GM10248 (cell line): ENCODE measurements around the gene FOXJ2.
"Not testable (repeated sequence)": the region's sequence is repeated elsewhere in the genome, so short reads cannot be mapped to it uniquely, and the experiment has no call there.

ENCODE experiments used
- CTCF ChIA-PET: fragments of 300-600 bp; sonication (Branson Sonifier 250); formaldehyde crosslinking; extraction: SDS; loops from one replicate; lab custom pipeline; 2021; ENCODE audit warnings: antibody characterized with exemption; lab: Yijun Ruan, JAX
- POLR2A ChIA-PET: fragments of 350-650 bp; sonication (Branson Sonifier 250); formaldehyde crosslinking; extraction: SDS; loops from one replicate; lab custom pipeline; 2020; ENCODE audit warnings: antibody characterized with exemption; lab: Yijun Ruan, JAX
- DNase-seq: peaks from one replicate; pipeline ENCODE4 v3.0.0; 2012; ENCODE audit errors: extremely low spot score
- TF ChIP-seq, protein P1 (sequence below): IDR thresholded peaks from 2 replicates; pipeline ENCODE4 v1.5.1; 2012; ENCODE audit warnings: mild to moderate bottlenecking, low read depth; ENCODE audit errors: extremely low read depth, missing control alignments, control extremely low read depth

The FOXJ2 gene

GRCh38 chr12:8064131-8064530 is 31.6 kb downstream of the FOXJ2 start:
- ChIA-PET CTCF (no interaction called here), POLR2A (no interaction called here)
- no peak for DNase-seq
- TF ChIP-seq, protein P1, sequence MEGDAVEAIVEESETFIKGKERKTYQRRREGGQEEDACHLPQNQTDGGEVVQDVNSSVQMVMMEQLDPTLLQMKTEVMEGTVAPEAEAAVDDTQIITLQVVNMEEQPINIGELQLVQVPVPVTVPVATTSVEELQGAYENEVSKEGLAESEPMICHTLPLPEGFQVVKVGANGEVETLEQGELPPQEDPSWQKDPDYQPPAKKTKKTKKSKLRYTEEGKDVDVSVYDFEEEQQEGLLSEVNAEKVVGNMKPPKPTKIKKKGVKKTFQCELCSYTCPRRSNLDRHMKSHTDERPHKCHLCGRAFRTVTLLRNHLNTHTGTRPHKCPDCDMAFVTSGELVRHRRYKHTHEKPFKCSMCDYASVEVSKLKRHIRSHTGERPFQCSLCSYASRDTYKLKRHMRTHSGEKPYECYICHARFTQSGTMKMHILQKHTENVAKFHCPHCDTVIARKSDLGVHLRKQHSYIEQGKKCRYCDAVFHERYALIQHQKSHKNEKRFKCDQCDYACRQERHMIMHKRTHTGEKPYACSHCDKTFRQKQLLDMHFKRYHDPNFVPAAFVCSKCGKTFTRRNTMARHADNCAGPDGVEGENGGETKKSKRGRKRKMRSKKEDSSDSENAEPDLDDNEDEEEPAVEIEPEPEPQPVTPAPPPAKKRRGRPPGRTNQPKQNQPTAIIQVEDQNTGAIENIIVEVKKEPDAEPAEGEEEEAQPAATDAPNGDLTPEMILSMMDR: no peak

GRCh38 chr12:8065991-8066594 is 33.6 kb downstream of the FOXJ2 start, which contains the start of gene C3AR1:
C3AR1 (minus strand) TSS chr12:8066359; CDS start chr12:8060185, 6,174 bp downstream.
- DNase-seq: peak; percentile 57
- CTCF ChIA-PET: interaction anchor here (0.9 to 1.5 kb wide), 5 partner anchors 11 to 165 kb away, joined by 4 to 7 read pairs (median 5); no protein-coding TSS in a partner anchor
- TF ChIP-seq, protein P1: no peak
- POLR2A ChIA-PET: no interaction called here

DNA sequence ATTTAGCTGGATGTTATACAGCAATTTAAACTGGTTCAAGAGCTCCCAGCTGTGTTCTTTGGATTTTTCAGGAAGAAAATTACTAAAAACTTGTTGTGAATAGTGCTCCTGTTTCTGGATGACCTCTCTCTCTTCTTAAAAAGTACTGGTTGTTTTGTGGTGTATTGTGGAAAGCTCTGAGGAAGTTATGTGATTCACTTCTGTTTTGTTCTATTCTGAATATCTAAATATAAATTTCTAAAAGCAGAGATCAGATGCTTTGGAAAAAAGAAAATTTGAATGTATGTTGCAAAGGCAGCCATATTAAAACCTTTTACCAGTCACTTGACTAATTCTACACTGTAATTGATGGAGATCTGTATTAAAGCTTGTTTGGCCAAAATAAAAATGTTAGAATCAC is 37.1 kb downstream of the FOXJ2 start:
- no peak for DNase-seq
- TF ChIP-seq, protein P1: no peak
- CTCF ChIA-PET: interaction anchor here (1.0 to 2.0 kb wide), 3 partner anchors 9 to 24 kb away, joined by 3 to 7 read pairs (median 3); no protein-coding TSS in a partner anchor
- POLR2A ChIA-PET: no interaction called here

DNA sequence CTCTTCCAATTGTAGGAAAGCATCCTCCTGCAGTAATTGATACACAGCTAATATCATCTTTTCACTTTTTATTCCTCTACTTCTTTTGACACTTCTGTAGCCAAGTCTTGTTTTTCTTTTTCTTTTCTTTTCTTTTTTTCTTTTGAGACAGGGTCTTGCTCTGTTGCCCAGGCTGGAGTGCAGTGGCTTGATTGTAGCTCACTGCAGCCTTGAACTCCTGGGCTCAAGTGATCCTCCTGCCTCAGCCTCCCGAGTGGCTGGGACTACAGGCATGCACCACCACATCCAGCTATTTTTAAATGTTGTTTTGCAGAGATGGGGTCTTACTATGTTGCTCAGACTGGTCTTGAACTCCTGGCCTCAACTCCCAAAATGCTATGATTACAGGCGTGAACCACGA is 39.3 kb downstream of the FOXJ2 start:
- CTCF ChIA-PET: interaction anchor here (1.1 kb wide), 2 partner anchors 25 to 38 kb away, joined by 3 to 4 read pairs; no protein-coding TSS in a partner anchor
- DNase-seq, POLR2A ChIA-PET: not testable (repeated sequence)

DNA sequence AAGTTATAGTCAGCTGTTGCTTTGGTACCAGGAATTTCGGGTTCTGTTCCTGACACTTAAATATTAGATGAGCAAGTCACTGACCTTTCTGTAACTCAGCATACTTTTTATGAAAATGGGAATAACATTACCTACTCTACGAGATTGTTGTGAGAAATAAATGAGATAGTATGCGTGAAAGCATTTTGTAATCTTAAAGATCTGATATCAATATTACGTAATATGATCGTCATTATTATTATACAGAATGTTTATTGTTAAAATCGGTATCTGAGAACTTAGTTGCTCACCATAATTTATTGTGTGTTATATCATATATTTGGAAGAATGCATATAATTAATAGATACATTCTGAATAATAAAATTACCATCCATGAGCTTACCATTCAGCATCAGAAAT is 43.4 kb downstream of the FOXJ2 start:
- no peak for DNase-seq
- TF ChIP-seq, protein P1: no peak
- ChIA-PET POLR2A (no interaction called here), CTCF (interaction anchor here (5.6 kb wide), 1 partner anchor 31 kb away, joined by 34 read pairs; no protein-coding TSS in a partner anchor)

- CTCF ChIA-PET: interaction anchor here (1.5 to 5.6 kb wide), 4 partner anchors 10 to 37 kb away, joined by 4 to 34 read pairs (median 12); no protein-coding TSS in a partner anchor
- POLR2A ChIA-PET: no interaction called here
- no peak for DNase-seq
- TF ChIP-seq, protein P1: no peak
Measured at GRCh38 chr12:8076366-8076765, 43.9 kb downstream of the FOXJ2 start.

GRCh38 chr12:8077207-8077606 is 44.7 kb downstream of the FOXJ2 start:
- ChIA-PET POLR2A (no interaction called here), CTCF (interaction anchor here (1.2 to 5.6 kb wide), 9 partner anchors 10 to 42 kb away, joined by 3 to 34 read pairs (median 5); no protein-coding TSS in a partner anchor)
- no peak for DNase-seq
- TF ChIP-seq, protein P1: no peak
